ENCODE measurements around the gene ERVFRD-1. TPM values are rescaled to one million over a fixed set of nuclear protein-coding genes. Genes with fewer than 3 reads are reported as not detected.
A peak's percentile ranks its signal among the peaks of the same experiment; 100 is the strongest.

The ERVFRD-1 gene
- total and polyA plus RNA-seq, 2 of the 13 experiments (the other 11 are each of a cell fraction or from before 2014, with no cell fraction given) = not detected

DNA sequence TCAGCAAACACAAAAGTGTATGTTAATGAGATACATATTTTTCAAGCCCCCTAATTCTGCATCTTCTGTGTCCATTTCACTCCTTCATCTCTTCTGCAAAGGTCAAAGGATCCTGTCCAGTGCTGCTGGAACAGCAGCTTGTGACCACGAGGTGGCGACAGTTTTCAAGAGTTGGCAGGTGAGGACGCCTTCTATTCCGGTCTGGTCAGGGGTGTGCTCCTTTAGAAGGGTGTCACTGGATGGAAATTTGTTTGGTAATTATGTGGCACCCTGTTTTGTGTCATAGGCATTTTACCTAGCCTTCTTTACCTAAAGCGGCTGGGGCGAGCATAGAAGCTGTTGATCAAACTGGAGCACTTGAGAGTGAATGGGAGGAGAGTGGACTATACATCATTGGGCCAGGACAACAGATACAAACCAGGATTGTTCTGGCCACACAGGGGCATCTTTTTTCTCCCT is 32.9 kb upstream of the ERVFRD-1 start (continued):
- TF ChIP-seq, protein P1, sequence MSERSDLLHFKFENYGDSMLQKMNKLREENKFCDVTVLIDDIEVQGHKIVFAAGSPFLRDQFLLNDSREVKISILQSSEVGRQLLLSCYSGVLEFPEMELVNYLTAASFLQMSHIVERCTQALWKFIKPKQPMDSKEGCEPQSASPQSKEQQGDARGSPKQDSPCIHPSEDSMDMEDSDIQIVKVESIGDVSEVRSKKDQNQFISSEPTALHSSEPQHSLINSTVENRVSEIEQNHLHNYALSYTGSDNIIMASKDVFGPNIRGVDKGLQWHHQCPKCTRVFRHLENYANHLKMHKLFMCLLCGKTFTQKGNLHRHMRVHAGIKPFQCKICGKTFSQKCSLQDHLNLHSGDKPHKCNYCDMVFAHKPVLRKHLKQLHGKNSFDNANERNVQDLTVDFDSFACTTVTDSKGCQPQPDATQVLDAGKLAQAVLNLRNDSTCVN (CRISPR knock-in tag; IDR thresholded peaks at IDR 0.05; ENCODE audit: borderline replicate concordance) = no peak
- TF ChIP-seq ZSCAN31 (CRISPR knock-in tag; IDR thresholded peaks at IDR 0.05; ENCODE audit: low read depth) (no peak), ZSCAN29 (CRISPR knock-in tag; conservative IDR thresholded peaks at IDR 0.05) (0 out of 2 replicates have a peak, but pooled peaks have one; percentile 52), HMG20B (CRISPR knock-in tag; conservative IDR thresholded peaks at IDR 0.05) (no peak), AKAP8 (CRISPR knock-in tag; IDR thresholded peaks at IDR 0.05) (no peak), ERF (CRISPR knock-in tag; IDR thresholded peaks at IDR 0.05) (0 out of 2 replicates have a peak, but pooled peaks have one; percentile 46), SSRP1 (CRISPR knock-in tag; IDR thresholded peaks at IDR 0.05) (no peak), CC2D1A (CRISPR knock-in tag; IDR thresholded peaks at IDR 0.05) (no peak), ZNF773 (CRISPR knock-in tag; IDR thresholded peaks at IDR 0.05; ENCODE audit: borderline replicate concordance) (no peak), JARID2 (CRISPR knock-in tag; IDR thresholded peaks at IDR 0.05; ENCODE audit: insufficient replicate concordance) (no peak), NR2F6 (IDR thresholded peaks at IDR 0.05) (peak; percentile 85), NR2F6 (CRISPR knock-in tag; IDR thresholded peaks at IDR 0.05) (peak; percentile 87), ZNF354B (CRISPR knock-in tag; IDR thresholded peaks at IDR 0.05) (no peak), CHCHD3 (CRISPR knock-in tag; IDR thresholded peaks at IDR 0.05) (no peak), PHF5A (CRISPR knock-in tag; IDR thresholded peaks at IDR 0.05; ENCODE audit: low read depth, unreplicated experiment) (no peak), NR2F1 (CRISPR knock-in tag; IDR thresholded peaks at IDR 0.05) (peak; percentile 63 to 80; a peak in 3 of 4 replicates), TBL1XR1 (IDR thresholded peaks at IDR 0.05; ENCODE audit: borderline replicate concordance, low read length, partially characterized antibody) (no peak), ESRRA (CRISPR knock-in tag; IDR thresholded peaks at IDR 0.05; ENCODE audit: low read depth) (0 out of 2 replicates have a peak, but pooled peaks have one; percentile 48), ZNF331 (CRISPR knock-in tag; IDR thresholded peaks at IDR 0.05) (peak; percentile 71; the same call in 1 of the 2 replicates), CBX1 (IDR thresholded peaks at IDR 0.05; ENCODE audit: low read depth) (no peak), FOSL2 (CRISPR knock-in tag; IDR thresholded peaks at IDR 0.05) (peak; percentile 81), ATAD3A (CRISPR knock-in tag; IDR thresholded peaks at IDR 0.05) (no peak), SMC3 (IDR thresholded peaks at IDR 0.05; ENCODE audit: low read length) (peak; percentile 98), THAP11 (CRISPR knock-in tag; IDR thresholded peaks at IDR 0.05) (no peak), ZNF891 (CRISPR knock-in tag; IDR thresholded peaks at IDR 0.05) (no peak)
- TF ChIP-seq, protein P2, sequence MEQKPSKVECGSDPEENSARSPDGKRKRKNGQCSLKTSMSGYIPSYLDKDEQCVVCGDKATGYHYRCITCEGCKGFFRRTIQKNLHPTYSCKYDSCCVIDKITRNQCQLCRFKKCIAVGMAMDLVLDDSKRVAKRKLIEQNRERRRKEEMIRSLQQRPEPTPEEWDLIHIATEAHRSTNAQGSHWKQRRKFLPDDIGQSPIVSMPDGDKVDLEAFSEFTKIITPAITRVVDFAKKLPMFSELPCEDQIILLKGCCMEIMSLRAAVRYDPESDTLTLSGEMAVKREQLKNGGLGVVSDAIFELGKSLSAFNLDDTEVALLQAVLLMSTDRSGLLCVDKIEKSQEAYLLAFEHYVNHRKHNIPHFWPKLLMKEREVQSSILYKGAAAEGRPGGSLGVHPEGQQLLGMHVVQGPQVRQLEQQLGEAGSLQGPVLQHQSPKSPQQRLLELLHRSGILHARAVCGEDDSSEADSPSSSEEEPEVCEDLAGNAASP (CRISPR knock-in tag; IDR thresholded peaks at IDR 0.05; ENCODE audit: borderline replicate concordance) = peak; percentile 65; the same call in 1 of the 2 replicates
- TF ChIP-seq, protein P3, sequence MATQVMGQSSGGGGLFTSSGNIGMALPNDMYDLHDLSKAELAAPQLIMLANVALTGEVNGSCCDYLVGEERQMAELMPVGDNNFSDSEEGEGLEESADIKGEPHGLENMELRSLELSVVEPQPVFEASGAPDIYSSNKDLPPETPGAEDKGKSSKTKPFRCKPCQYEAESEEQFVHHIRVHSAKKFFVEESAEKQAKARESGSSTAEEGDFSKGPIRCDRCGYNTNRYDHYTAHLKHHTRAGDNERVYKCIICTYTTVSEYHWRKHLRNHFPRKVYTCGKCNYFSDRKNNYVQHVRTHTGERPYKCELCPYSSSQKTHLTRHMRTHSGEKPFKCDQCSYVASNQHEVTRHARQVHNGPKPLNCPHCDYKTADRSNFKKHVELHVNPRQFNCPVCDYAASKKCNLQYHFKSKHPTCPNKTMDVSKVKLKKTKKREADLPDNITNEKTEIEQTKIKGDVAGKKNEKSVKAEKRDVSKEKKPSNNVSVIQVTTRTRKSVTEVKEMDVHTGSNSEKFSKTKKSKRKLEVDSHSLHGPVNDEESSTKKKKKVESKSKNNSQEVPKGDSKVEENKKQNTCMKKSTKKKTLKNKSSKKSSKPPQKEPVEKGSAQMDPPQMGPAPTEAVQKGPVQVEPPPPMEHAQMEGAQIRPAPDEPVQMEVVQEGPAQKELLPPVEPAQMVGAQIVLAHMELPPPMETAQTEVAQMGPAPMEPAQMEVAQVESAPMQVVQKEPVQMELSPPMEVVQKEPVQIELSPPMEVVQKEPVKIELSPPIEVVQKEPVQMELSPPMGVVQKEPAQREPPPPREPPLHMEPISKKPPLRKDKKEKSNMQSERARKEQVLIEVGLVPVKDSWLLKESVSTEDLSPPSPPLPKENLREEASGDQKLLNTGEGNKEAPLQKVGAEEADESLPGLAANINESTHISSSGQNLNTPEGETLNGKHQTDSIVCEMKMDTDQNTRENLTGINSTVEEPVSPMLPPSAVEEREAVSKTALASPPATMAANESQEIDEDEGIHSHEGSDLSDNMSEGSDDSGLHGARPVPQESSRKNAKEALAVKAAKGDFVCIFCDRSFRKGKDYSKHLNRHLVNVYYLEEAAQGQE (IDR thresholded peaks at IDR 0.05; ENCODE audit: borderline replicate concordance in 1 of 2, low read depth in 1 of 2, low read length in 2 of 2) = no peak

Measured in HepG2 (cell line).